Tibial nerve (tissue), 3 donors: ENCODE measurements around the gene TPCN1.

Source experiments
- POLR2A ChIP-seq, 2 donors: fragments of 450-650 bp; IDR thresholded peaks; one replicate each; pipeline ENCODE4 v1.6.1; 2017; ENCODE audit warnings: antibody characterized with exemption in 2 of 2, mild to moderate bottlenecking in 2 of 2, moderate library complexity in 2 of 2
- TF ChIP-seq, protein P1 (sequence below), 5 experiments: fragments of 200-600 bp in 3 of 5; fragments of 450-650 bp in 2 of 5; sonication (generic) in 3 of 5; IDR thresholded peaks; one replicate each; pipeline ENCODE4 v1.5.1; 2016 to 2019; ENCODE audit warnings: antibody characterized with exemption in 5 of 5, mild to moderate bottlenecking in 3 of 5, moderate library complexity in 2 of 5

- TF ChIP-seq POLR2A (IDR thresholded peaks at IDR 0.05), result no peak
- TF ChIP-seq, protein P1, sequence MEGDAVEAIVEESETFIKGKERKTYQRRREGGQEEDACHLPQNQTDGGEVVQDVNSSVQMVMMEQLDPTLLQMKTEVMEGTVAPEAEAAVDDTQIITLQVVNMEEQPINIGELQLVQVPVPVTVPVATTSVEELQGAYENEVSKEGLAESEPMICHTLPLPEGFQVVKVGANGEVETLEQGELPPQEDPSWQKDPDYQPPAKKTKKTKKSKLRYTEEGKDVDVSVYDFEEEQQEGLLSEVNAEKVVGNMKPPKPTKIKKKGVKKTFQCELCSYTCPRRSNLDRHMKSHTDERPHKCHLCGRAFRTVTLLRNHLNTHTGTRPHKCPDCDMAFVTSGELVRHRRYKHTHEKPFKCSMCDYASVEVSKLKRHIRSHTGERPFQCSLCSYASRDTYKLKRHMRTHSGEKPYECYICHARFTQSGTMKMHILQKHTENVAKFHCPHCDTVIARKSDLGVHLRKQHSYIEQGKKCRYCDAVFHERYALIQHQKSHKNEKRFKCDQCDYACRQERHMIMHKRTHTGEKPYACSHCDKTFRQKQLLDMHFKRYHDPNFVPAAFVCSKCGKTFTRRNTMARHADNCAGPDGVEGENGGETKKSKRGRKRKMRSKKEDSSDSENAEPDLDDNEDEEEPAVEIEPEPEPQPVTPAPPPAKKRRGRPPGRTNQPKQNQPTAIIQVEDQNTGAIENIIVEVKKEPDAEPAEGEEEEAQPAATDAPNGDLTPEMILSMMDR (IDR thresholded peaks at IDR 0.05), result no peak
Measured at GRCh38 chr12:113332688-113333417, 111.6 kb downstream of the TPCN1 start.
